PFSK-1 (cell line): Measurements from ENCODE around the gene TMPRSS7.

Source experiments
- FOXP2 ChIP-seq: optimal IDR thresholded peaks from 2 replicates; pipeline ENCODE3; 2011; ENCODE audit warnings: borderline replicate concordance, control low read depth, inconsistent platforms; ENCODE audit not compliant: insufficient read depth; ENCODE audit errors: extremely low read length, extremely low read depth
- POLR2AphosphoS5 ChIP-seq: IDR thresholded peaks from 2 replicates; pipeline ENCODE4 v1.6.1; 2012; ENCODE audit warnings: low read depth, mild to moderate bottlenecking, control low read depth, low read length, moderate library complexity
- SIN3A ChIP-seq: IDR thresholded peaks from 2 replicates; pipeline ENCODE4 v1.6.1; 2012; ENCODE audit warnings: mild to moderate bottlenecking, low read length, moderate library complexity, borderline replicate concordance; ENCODE audit not compliant: insufficient read depth
- TAF1 ChIP-seq: IDR thresholded peaks from 2 replicates; pipeline ENCODE4 v1.6.1; 2012; ENCODE audit warnings: low read length, control low read depth, borderline replicate concordance; ENCODE audit not compliant: insufficient read depth
- TF ChIP-seq, protein P1 (sequence below), 2 experiments: IDR thresholded peaks; 2 replicates each; pipeline versions ENCODE4 v1.6.1 to v1.8.0; 2011 to 2012; ENCODE audit warnings: low read depth in 2 of 2, low read length in 2 of 2, control low read depth in 1 of 2, inconsistent platforms in 1 of 2, mild to moderate bottlenecking in 1 of 2, moderate library complexity in 1 of 2; ENCODE audit not compliant: insufficient read depth in 1 of 2

Gene TMPRSS7

DNA sequence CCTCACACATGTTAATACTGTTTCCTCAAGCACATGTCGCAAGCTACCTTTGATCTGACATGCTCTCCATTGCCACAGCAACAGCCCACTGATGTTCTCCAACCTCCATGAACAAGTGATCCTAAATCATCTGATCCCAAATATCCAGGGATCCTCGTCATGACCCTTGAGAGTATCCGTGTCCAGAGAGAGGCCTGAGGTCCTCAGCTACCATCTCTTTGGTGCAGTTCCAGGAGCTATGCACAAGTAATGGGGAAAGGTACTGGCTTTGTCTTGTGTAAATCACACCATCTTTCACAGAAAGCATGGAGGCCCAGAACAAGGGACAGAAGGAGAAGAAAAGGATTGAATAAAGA is 96.1 kb downstream of the TMPRSS7 start:
- TF ChIP-seq, protein P1, sequence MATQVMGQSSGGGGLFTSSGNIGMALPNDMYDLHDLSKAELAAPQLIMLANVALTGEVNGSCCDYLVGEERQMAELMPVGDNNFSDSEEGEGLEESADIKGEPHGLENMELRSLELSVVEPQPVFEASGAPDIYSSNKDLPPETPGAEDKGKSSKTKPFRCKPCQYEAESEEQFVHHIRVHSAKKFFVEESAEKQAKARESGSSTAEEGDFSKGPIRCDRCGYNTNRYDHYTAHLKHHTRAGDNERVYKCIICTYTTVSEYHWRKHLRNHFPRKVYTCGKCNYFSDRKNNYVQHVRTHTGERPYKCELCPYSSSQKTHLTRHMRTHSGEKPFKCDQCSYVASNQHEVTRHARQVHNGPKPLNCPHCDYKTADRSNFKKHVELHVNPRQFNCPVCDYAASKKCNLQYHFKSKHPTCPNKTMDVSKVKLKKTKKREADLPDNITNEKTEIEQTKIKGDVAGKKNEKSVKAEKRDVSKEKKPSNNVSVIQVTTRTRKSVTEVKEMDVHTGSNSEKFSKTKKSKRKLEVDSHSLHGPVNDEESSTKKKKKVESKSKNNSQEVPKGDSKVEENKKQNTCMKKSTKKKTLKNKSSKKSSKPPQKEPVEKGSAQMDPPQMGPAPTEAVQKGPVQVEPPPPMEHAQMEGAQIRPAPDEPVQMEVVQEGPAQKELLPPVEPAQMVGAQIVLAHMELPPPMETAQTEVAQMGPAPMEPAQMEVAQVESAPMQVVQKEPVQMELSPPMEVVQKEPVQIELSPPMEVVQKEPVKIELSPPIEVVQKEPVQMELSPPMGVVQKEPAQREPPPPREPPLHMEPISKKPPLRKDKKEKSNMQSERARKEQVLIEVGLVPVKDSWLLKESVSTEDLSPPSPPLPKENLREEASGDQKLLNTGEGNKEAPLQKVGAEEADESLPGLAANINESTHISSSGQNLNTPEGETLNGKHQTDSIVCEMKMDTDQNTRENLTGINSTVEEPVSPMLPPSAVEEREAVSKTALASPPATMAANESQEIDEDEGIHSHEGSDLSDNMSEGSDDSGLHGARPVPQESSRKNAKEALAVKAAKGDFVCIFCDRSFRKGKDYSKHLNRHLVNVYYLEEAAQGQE (IDR thresholded peaks at IDR 0.05; ENCODE audit: insufficient read depth in 1 of 2, low read depth in 2 of 2, low read length in 2 of 2), result no peak
- TF ChIP-seq FOXP2 (no peak), TAF1 (no peak), SIN3A (no peak), POLR2AphosphoS5 (no peak)
